ENCODE results near the gene FOXRED1. TPM values are rescaled to one million over a fixed set of nuclear protein-coding genes. Genes with fewer than 3 reads are reported as not detected.

The FOXRED1 gene
- total and polyA plus RNA-seq, 2 of the 13 experiments (the other 11 are each of a cell fraction or from before 2014, with no cell fraction given), result 29.6 to 42.9 TPM

- TF ChIP-seq ZNF407 (CRISPR knock-in tag; IDR thresholded peaks at IDR 0.05; ENCODE audit: not compliant biosample characterization), result peak; percentile 85
- TF ChIP-seq, protein P1, sequence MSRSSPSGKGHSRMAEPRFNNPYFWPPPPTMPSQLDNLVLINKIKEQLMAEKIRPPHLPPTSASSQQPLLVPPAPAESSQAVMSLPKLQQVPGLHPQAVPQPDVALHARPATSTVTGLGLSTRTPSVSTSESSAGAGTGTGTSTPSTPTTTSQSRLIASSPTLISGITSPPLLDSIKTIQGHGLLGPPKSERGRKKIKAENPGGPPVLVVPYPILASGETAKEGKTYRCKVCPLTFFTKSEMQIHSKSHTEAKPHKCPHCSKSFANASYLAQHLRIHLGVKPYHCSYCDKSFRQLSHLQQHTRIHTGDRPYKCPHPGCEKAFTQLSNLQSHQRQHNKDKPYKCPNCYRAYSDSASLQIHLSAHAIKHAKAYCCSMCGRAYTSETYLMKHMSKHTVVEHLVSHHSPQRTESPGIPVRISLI (CRISPR knock-in tag; IDR thresholded peaks at IDR 0.05; ENCODE audit: borderline replicate concordance), result no peak
- TF ChIP-seq MLXIP (CRISPR knock-in tag; IDR thresholded peaks at IDR 0.05; ENCODE audit: borderline replicate concordance), result no peak
- TF ChIP-seq ZNF33A (CRISPR knock-in tag; IDR thresholded peaks at IDR 0.05; ENCODE audit: borderline replicate concordance), result no peak; the same call in 1 of the 2 replicates
- TF ChIP-seq ZNF619 (CRISPR knock-in tag; IDR thresholded peaks at IDR 0.05), result 0 out of 2 replicates have a peak, but pooled peaks have one; percentile 66
- no peak for TF ChIP-seq PREB (CRISPR knock-in tag; IDR thresholded peaks at IDR 0.05)
- TF ChIP-seq, protein P2, sequence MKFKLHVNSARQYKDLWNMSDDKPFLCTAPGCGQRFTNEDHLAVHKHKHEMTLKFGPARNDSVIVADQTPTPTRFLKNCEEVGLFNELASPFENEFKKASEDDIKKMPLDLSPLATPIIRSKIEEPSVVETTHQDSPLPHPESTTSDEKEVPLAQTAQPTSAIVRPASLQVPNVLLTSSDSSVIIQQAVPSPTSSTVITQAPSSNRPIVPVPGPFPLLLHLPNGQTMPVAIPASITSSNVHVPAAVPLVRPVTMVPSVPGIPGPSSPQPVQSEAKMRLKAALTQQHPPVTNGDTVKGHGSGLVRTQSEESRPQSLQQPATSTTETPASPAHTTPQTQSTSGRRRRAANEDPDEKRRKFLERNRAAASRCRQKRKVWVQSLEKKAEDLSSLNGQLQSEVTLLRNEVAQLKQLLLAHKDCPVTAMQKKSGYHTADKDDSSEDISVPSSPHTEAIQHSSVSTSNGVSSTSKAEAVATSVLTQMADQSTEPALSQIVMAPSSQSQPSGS (CRISPR knock-in tag; IDR thresholded peaks at IDR 0.05), result peak; percentile 76
- peak; percentile 97 for TF ChIP-seq NR2C2 (CRISPR knock-in tag; IDR thresholded peaks at IDR 0.05; ENCODE audit: borderline replicate concordance)
- TF ChIP-seq, protein P3, sequence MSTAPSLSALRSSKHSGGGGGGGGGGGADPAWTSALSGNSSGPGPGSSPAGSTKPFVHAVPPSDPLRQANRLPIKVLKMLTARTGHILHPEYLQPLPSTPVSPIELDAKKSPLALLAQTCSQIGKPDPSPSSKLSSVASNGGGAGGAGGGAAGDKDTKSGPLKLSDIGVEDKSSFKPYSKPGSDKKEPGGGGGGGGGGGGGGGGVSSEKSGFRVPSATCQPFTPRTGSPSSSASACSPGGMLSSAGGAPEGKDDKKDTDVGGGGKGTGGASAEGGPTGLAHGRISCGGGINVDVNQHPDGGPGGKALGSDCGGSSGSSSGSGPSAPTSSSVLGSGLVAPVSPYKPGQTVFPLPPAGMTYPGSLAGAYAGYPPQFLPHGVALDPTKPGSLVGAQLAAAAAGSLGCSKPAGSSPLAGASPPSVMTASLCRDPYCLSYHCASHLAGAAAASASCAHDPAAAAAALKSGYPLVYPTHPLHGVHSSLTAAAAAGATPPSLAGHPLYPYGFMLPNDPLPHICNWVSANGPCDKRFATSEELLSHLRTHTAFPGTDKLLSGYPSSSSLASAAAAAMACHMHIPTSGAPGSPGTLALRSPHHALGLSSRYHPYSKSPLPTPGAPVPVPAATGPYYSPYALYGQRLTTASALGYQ (CRISPR knock-in tag; IDR thresholded peaks at IDR 0.05), result no peak; the same call in 1 of the 2 replicates
Observed at GRCh38 chr11:126268708-126269579, at the start of gene FOXRED1, which contains the start of gene SRPRA (continued).

Data from HepG2 (cell line).